Nucleus accumbens (tissue), 56 donors: ENCODE data around the gene LMTK3.
A peak's percentile ranks its signal among the peaks of the same experiment; 100 is the strongest.

Experiments
- DNase-seq, 56 donors: peaks; one replicate each; lab custom pipeline; 2025; lab: John Stamatoyannopoulos, UW

LMTK3 gene

DNA sequence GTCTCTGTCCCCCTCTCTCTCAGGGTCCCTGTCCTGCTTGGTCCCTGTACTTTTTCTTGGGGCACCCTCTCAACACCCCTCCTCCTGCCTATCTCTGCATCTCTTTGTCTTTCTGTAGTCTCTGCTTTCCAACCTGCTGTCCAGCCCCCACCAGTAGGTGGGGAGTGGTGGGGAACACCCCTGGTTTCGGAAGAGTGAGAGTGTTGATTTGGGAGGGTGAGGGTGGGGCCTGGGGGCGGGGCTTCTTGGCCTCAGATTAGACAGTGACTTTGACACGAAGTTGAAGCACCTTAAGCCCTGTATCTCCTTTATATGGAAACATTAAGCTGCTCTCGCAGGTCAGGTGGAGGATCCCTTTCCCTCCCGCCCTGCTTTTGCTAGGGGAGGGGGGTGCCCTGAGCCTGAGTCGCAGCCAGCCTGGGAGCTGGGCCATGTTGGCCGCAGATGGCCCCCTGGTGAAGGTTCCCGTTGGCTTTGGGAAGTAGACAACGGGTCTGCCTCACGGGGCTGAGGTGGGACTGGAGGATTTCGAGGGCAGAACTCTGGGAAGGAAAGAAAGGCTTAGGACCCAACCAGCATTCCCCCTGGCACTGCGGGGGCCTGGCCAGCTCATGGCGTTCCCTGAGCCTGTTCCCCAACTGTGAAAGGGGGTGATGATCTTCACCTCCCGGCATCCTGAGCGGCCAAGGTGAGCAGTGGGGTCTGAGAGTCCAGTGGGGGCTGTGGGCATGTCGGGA lies 56.3 kb downstream of the LMTK3 start, which contains the start of gene KCNJ14:
KCNJ14 (plus strand) TSS at position 404 of the 737 bp plus-strand sequence. CDS start 6,151 bp downstream, outside the sequence.
- DNase-seq: peak in 13 of 56 donors; percentile 13 to 50 (median 28)

DNA sequence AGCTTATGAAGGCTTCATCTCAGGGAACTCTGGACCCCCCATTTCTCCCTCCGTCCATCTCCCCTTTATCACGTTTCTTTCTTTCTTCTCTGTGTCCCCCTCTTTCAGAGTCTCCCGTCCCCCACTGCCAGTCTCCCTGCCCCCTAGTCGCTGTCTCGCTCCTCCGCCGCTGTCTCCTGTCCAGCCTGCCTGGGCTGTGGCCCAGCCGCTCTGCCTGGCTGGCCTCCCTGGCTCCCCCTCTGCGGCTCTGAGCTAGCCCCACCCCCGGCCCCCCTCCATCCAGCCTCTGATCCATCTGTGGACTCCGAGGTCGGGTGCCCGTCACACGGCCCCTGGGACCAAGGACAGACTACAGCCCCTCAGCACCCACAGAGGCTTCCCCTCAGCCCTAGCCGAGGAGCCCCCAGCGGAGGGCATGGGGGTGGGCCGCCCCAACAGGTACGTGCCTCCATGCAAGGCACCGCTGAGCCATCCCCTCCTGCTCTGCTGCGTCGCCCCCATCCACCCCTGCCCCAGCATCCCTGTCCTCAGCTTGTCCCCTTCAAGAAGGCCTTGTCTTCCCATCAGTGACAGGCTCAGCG lies 57.4 kb downstream of the LMTK3 start:
- peak in 23 of 56 donors; percentile 2 to 55 (median 26) for DNase-seq

DNA sequence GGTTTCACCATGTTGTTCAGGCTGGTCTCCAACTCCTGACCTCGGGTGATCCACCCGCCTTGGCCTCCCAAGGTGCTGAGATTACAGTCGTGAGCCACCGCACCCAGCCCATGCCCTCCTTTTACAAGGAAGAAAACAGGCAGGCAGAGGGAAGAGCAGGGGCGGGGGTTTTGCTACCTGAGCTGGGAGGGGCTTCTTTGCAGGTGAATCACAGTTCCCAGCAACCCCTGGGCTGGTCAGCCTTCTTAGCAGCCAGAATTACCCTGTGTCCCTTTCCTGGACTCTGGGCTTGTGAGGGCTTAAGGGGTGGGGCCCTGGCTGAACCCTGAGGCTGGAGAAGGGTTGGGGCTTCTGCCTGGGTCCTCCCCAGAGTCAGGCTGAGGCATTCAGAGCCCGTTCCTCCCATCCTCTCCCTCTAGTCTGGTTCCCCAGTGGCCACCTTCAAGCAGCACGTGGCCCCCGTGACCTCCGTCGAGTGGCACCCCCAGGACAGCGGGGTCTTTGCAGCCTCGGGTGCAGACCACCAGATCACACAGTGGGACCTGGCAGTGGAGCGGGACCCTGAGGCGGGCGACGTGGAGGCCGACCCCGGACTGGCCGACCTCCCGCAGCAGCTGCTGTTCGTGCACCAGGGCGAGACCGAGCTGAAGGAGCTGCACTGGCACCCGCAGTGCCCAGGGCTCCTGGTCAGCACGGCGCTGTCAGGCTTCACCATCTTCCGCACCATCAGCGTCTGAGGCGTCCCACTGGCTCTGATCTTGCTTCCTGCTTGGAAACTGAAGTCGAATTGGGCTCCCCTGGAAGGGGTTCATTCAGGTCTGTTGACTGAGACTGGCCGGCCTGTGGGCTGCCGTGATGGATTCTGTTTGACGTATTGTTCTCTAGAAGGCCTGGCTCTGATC lies 59.1 kb downstream of the LMTK3 start:
- DNase-seq: no peak

DNA sequence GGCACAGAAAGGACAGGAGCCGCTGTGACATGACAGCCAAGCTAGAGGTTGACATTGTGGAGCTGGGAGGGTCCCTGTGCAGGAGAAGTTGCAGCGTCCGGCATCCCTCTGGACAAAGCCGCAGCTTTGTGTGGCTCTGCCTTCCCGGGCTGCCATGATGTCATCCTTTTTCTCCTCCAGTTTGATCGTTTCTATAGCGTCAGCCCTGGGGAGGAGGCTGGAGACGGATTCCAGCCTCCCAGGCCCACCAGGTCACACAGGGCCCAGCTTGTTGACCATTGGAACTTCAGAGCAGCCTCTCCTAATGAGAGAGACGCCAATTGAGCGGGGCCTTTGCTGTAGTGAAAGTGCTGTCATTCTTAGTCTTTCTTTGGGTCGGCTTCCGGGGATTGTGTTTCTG lies 60.0 kb downstream of the LMTK3 start:
- no peak for DNase-seq

DNA sequence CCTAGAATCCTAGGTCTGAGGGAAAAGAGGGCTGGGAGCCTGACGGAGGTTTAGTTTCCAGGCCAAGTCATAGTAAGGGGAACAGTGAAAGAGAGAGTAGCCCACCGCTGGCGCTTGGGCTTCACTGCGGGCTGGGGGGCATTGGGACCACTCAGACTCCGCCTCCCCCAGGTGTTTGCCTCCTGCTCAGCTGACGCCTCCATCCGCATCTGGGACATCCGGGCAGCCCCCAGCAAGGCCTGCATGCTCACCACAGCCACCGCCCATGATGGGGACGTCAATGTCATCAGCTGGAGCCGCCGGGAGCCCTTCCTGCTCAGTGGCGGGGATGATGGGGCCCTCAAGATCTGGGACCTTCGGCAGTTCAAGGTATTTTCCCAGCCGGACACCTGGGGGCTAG lies 60.8 kb downstream of the LMTK3 start:
- DNase-seq: no peak

DNA sequence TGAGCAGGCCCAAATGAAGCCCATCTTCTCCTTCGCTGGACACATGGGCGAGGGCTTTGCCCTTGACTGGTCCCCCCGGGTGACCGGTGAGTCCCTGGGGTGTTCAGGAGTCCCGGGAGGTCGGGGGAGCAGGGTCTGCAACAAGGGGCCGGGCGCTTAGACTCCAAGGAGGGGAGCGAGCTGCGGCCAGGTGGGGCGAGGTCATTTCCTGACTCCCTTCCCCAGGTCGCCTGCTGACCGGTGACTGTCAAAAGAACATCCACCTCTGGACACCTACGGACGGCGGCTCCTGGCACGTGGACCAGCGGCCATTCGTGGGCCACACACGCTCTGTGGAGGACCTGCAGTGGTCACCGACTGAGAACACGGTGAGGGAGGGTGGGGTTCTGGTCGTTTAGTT lies 61.2 kb downstream of the LMTK3 start:
- no peak for DNase-seq

DNA sequence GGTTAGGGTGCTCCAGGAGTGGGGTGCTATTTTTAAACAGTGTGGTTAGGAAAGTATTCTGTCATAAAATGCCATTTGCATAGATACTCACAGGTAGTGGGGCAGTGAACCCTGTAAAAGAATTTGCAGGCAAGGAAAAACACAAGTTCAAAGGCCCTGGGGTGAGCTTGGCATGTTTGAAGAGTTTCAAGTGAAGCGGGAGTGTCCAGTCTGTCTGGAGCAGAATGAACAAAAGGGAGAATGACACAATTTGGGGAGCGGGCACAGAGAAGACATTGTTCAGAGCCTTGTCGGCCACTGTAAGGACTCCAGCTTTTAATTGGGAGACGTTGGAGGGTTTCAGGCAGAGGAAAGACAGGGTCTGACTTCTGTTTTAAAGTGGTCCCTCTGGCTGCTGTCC lies 63.1 kb downstream of the LMTK3 start:
- no peak for DNase-seq

DNA sequence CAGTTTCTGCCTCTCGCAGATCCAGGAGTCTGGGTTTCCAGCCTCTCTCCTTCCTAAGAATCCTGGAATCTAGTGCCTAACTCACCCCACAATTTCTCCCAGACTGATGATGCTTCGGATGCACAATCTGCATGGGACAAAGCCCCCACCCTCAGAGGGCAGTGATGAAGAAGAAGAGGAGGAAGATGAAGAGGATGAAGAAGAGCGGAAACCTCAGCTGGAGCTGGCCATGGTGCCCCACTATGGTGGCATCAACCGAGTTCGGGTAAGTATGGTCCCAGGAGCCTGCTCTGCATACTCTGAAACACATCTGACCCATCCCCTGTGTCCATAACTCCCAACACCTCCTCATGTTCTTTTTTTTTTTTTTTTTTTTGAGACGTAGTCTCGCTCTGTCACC lies 65.1 kb downstream of the LMTK3 start:
- no peak for DNase-seq

DNA sequence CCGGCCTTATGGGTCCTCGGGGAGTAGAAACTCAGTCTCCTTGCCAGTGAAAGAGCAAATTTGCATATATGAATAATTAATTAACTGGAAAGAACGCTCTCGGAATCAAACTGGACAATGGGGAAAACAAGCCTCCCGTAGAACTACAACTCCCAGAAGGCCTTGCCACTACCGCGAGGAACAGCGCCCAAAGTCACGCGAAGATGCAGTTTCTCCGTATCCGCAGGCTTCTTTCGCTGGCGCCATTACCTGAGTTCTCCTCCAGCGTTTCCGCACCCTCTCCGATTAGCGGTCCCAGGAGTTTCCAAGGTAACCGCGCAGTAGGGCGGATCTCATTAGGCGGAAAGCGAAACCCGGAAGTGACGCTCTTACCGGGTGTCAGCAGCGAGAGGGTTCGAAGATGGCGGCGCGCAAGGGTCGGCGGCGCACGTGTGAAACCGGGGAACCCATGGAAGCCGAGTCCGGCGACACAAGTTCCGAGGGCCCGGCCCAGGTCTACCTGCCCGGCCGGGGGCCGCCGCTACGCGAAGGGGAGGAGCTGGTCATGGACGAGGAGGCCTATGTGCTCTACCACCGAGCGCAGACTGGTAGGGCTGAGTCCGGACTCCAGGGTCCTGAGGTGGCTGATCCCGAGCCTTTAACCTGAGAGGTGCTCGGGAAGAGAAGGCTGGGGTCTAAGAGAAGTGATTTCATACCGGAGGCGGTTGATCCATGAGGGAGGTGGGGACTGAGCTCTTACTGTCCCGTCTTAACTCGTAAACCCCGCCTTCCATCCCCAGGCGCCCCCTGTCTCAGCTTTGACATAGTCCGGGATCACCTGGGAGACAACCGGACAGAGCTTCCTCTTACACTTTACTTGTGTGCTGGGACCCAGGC lies 65.8 kb downstream of the LMTK3 start, which contains the start of gene GRWD1:
GRWD1 (plus strand) TSS at position 378 of the 876 bp plus-strand sequence; CDS start at position 401, 23 bp downstream.
- DNase-seq: peak; percentile 51 to 97 (median 86)

DNA sequence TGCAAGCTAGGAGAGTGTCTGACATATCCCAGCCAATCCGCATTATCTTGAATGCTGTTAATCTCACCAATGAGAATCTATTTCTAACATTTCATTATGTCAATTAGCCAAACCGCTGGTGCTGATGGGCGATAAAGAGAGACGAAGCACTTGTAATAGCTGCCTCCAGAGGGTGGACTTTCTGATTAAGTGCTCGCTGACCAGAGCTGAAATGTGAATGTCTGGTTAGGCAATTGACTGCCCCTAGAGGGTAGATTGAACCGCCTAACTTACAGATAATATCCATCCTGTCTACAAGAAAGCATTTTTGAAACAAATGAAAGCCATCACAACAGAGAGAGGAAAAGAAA lies 66.4 kb downstream of the LMTK3 start:
- peak in 22 of 56 donors; percentile 9 to 84 (median 62) for DNase-seq

DNA sequence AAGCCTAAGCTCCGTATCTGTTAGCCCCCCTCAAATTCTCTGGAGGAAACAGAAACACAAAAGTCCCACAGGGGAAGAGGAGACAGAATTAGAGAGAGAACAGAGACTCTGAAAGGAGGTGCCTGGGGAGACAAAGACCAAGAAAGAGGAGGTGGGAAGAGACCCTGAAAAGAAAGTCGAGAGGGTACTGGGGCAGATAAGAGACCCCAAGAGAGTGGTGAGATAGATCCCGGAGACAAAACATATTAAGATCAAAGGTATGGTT lies 66.8 kb downstream of the LMTK3 start:
- DNase-seq: no peak

DNA sequence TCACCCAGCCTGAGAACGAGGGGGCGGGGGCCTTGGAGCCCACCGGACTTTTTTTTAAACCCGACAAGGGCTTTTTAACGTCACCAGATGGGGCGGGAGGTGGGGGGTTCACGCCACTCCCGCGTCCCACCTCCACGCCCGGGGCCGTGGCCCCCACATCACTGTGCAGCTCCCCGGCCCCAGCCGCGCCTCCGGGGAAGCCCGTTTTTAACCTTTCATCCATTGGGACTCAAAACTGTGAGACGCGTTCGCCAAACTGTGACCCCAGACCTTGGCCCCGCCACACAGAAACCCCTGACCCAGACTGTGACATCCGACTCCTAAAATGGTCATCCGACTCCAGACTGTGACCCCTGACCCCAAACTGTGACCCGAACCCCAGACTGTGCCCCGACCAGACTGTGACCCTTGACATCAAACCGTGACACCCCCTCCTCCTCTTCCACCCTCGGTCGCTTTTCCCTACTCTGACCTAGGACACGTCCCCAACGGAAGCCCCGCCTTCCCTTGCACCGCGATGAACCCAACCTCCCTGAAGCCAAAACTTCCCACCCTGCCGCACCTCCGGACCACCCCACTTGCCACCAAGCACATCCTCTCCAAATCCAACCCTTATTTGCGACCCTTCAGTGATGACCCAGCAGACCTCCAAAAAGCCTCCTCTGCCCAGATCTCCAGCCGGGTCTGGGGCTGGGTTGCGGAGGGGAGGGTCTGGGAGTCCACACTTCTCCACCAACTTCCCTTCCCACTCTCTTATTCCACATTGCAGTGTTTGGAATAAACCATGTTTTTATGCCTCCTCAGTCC lies 67.3 kb downstream of the LMTK3 start:
- DNase-seq: no peak

DNA sequence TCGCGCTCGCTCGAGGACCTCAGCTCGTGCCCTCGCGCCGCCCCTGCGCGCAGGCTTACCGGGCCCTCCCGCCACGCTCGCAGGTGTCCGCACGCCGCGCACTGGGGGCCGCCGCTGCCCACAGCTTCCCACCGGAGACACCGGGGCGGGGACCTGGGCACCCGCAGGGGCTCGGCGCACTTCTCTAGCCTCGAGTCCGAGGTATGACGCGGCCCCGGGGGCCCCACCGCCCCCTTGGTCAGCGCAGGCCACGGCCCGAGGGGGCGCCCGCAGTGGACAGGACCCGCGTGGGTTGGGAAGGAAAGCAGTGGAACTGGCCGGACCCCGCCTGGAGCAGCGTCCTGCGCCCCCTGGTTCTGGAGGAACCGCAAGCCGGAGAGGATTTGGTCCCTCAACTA lies 67.9 kb downstream of the LMTK3 start:
- DNase-seq: no peak

DNA sequence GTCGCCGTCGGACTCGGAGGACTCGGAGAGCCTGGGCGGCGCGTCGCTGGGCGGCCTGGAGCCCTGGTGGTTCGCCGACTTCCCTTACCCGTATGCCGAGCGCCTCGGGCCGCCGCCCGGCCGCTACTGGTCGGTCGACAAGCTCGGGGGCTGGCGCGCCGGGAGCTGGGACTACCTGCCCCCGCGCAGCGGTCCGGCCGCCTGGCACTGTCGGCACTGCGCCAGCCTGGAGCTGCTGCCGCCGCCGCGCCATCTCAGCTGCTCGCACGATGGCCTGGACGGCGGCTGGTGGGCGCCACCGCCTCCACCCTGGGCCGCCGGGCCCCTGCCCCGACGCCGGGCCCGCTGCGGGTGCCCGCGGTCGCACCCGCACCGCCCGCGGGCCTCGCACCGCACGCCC lies 68.4 kb downstream of the LMTK3 start:
- no peak for DNase-seq

DNA sequence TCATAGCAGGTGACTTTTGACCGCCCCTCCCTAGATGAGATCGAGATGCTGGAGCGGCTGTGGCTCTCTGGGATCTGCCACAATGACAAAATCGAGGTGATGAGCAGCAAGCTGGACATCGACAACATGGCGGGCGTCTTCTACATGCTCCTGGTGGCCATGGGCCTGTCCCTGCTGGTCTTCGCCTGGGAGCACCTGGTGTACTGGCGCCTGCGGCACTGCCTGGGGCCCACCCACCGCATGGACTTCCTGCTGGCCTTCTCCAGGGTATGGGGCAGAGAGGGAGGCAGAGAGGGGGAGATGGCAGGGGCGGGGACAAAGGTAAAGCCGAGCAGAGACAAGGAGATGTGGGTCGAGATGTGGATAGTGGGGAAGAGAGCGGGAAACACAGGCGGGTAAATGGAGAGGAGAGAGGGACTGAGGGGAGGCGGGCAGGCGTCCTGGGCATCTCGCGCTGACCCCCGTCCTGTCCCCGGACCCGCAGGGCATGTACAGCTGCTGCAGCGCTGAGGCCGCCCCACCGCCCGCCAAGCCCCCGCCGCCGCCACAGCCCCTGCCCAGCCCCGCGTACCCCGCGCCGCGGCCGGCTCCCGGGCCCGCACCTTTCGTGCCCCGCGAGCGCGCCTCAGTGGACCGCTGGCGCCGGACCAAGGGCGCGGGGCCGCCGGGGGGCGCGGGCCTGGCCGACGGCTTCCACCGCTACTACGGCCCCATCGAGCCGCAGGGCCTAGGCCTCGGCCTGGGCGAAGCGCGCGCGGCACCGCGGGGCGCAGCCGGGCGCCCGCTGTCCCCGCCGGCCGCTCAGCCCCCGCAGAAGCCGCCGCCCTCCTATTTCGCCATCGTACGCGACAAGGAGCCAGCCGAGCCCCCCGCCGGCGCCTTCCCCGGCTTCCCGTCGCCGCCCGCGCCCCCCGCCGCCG lies 69.3 kb downstream of the LMTK3 start:
- DNase-seq: no peak

DNA sequence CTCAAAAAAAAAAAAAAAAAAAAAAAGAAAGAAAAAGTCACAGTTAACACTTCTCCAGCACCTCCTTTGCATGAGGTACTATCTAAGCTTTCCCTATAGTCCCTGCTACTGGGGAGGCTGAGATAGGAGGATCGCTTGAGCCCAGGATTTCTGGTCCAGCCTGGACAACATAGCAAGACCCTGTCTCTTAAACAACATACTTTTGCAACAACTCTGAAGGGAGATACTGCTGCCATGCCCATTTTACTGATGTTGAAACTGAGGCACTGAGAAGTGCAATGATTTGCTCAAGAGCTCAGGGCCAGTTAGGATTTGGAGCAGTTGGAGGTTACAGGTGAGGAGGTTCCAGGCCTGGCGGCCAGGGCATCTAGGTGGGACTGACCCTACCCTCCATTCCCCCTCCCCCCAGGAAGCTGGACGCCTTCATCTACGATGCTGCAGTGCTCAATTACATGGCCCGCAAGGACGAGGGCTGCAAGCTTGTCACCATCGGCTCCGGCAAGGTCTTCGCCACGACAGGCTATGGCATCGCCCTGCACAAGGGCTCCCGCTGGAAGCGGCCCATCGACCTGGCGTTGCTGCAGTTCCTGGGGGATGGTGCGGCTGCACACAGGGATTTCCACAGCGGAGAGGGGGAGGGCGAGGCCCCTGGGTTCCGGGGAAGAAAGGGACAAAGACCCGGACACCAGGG lies 70.1 kb downstream of the LMTK3 start:
- DNase-seq: no peak

DNA sequence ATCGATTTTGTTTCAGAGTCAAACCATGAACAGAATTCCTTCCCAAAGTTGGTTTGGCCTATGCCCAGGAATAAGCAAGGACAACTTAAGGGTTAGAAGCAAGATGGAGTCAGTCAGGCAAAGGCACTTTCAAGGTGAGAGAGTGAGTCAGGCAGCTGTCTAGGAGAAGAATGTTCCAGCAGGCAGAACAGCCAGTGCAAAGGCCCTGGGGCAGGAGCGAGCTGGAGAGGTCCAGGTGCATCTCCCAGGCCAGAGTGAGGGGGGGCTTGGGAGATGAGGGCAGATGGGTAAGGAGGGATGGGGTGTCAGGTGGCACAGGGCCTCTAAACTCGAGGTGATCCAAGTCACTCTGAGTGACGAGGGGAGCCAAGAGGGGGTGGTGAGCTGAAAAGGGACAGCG lies 75.0 kb downstream of the LMTK3 start:
- no peak for DNase-seq
